ENCODE data around the gene DHX9. TPM values are rescaled to one million over a fixed set of nuclear protein-coding genes. Genes with fewer than 3 reads are reported as not detected.
A peak's percentile ranks its signal among the peaks of the same experiment; 100 is the strongest.
"Not testable (repeated sequence)": the region's sequence is repeated elsewhere in the genome, so short reads cannot be mapped to it uniquely, and the experiment has no call there.

Gene DHX9
- total RNA-seq, 4 donors from 2014 or later, result 29.5 to 84.0 (median 65.8) TPM

DNA sequence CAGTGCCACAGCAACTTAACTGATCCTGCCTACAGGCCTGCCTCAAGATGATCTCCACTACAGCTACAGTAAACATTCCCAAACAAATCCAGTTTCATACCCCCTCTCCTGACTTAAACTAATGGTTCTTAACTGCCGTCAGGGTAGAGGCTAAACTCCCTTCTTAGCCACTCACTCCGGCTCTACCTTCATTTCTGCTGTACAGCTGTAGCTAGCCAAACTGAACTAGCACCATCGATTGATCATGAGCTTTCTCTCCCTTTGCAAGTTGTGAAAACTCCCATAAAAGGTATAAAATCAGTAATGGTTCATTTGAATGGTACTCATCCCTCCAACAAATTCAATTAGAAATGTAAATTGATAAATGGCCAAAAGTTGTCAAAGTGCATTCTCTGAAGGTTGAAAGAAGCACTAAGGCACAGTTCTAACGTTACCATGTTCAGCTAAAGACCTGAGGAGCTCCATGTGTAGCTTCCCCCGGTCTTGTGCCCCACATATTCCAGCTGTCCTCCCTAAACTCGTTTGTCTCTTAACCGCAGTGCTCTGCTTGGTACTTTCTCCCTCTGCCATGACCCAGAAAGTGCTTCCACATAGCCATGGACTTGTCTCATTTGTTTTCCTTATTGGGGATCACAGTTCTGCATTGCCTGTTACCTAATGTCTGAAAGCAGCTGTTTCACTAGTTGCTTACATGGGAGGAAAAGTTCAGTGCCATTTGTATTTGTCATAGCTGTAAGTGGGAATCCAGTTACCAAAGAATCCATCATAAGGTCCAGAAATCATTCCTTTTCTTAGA is 49.8 kb downstream of the DHX9 start:
- DNase-seq, result no peak

GRCh38 chr1:182889997-182890396 is 50.9 kb downstream of the DHX9 start:
- H3K4me1 ChIP-seq, result no peaks in the 10 kb centered on the region
- in situ Hi-C loops (cut with MboI; ENCODE audit: low pct_ligation_motif_present in 1 of 4, low pct_unique_long_range_greater_than_20kb in 1 of 4, low sequenced_read_pairs in 3 of 4), result no loop called here
- no peak overlapping the region for H3K27ac ChIP-seq
- no peaks in the 10 kb centered on the region for H3K27me3 ChIP-seq
- DNase-seq, result no peak
- intact Hi-C loops (cut with DNase I; ENCODE audit: low total_unique reads), result no loop called here
- no peaks in the 10 kb centered on the region for H3K9me3 ChIP-seq
- WGBS, 2 donors (ENCODE audit: low coverage in 1 of 2), result 65 to 71% methylated on average over 5 to 6 of the region's 6 CpGs
- peaks cover 0 to 35% (median 11%) of the 10 kb centered on the region in 4 donors for H3K36me3 ChIP-seq
- TF ChIP-seq EP300 (IDR thresholded peaks at IDR 0.05; ENCODE audit: low read depth) (no peak), CTCF (IDR thresholded peaks at IDR 0.05) (no peak), POLR2A (IDR thresholded peaks at IDR 0.05) (no peak), POLR2AphosphoS5 (IDR thresholded peaks at IDR 0.05) (no peak)
- H3K4me3 ChIP-seq, result no peak overlapping the region

More for the DNA sequence above, 49.8 kb downstream of the DHX9 start:
- Histone ChIP-seq H3K36me3 (peaks cover 0 to 46% (median 18%) of the 10 kb centered on the region in 4 donors), H3K27me3 (no peaks in the 10 kb centered on the region), H3K4me3 (no peak overlapping the region), H3K4me1 (no peaks in the 10 kb centered on the region), H3K27ac (no peak overlapping the region), H3K9me3 (no peaks in the 10 kb centered on the region)
- WGBS, 2 donors (ENCODE audit: low coverage in 1 of 2), result 81 to 85% methylated on average over 4 to 7 of the region's 7 CpGs
- intact Hi-C loops (cut with DNase I; ENCODE audit: low total_unique reads), result no loop called here
- no peak for TF ChIP-seq EP300 (IDR thresholded peaks at IDR 0.05; ENCODE audit: low read depth)
- TF ChIP-seq POLR2AphosphoS5 (IDR thresholded peaks at IDR 0.05), result peak in 1 of 3 donors; percentile 3
- in situ Hi-C loops (cut with MboI; ENCODE audit: low pct_ligation_motif_present in 1 of 4, low pct_unique_long_range_greater_than_20kb in 1 of 4, low sequenced_read_pairs in 3 of 4), result no loop called here

DNA sequence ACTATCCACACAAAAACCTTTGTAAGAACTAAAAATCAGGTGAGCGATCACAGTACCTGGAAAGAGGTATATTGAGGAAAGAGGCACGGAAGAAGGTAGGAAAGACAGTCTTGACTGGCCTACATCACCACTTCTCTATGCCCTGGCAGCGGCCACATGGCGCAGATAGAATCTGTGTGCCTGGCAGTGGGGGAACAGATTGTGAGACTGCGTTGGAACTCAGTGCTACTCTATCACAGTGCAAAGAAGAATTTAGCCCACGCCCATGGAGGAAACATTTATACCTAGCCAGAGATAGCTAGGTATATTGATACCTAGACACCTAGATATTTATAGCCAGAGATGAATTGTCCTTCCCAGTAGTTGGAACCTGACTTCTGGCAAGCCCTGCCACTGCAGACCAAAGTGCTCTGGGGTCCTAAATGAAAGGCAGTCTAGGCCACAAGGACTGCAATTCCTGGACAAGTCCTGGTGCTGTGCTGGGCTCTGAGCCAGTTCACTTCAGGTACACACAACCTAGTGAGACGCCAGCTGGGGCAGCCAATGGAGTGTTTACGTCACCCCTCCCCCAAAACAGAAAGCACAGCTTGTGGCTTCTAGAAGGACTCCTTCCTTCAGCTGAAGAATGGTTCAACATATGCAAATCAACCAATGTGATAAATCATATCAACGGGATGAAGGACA is 51.9 kb downstream of the DHX9 start:
- Histone ChIP-seq H3K27me3 (no peaks in the 10 kb centered on the region), H3K4me3 (no peak overlapping the region), H3K36me3 (peaks cover 0 to 24% (median 6%) of the 10 kb centered on the region in 4 donors), H3K4me1 (no peaks in the 10 kb centered on the region), H3K9me3 (no peaks in the 10 kb centered on the region), H3K27ac (no peak overlapping the region)
- TF ChIP-seq EP300 (IDR thresholded peaks at IDR 0.05; ENCODE audit: low read depth) (no peak), POLR2AphosphoS5 (IDR thresholded peaks at IDR 0.05) (no peak), CTCF (IDR thresholded peaks at IDR 0.05) (no peak), POLR2A (IDR thresholded peaks at IDR 0.05) (no peak)
- 67 to 88% methylated on average over 1 to 9 of the region's 9 CpGs for WGBS, 2 donors (ENCODE audit: low coverage in 1 of 2)
- DNase-seq, result no peak
- intact Hi-C loops (cut with DNase I; ENCODE audit: low total_unique reads) (no loop called here), in situ Hi-C loops (cut with MboI; ENCODE audit: low pct_ligation_motif_present in 1 of 4, low pct_unique_long_range_greater_than_20kb in 1 of 4, low sequenced_read_pairs in 3 of 4) (no loop called here)

- Histone ChIP-seq H3K27me3 (no peaks in the 10 kb centered on the region), H3K4me3 (no peak overlapping the region), H3K36me3 (no peaks in the 10 kb centered on the region), H3K27ac (no peak overlapping the region), H3K9me3 (no peaks in the 10 kb centered on the region), H3K4me1 (no peaks in the 10 kb centered on the region)
- TF ChIP-seq CTCF (IDR thresholded peaks at IDR 0.05), result no peak
- TF ChIP-seq POLR2A (IDR thresholded peaks at IDR 0.05), result no peak
- no peak for TF ChIP-seq POLR2AphosphoS5 (IDR thresholded peaks at IDR 0.05)
- TF ChIP-seq EP300 (IDR thresholded peaks at IDR 0.05; ENCODE audit: low read depth), result no peak
- WGBS, 2 donors (ENCODE audit: low coverage in 1 of 2), result 63 to 78% methylated on average over 2 of the region's 2 CpGs
- in situ Hi-C loops (cut with MboI; ENCODE audit: low pct_ligation_motif_present in 1 of 4, low pct_unique_long_range_greater_than_20kb in 1 of 4, low sequenced_read_pairs in 3 of 4) (no loop called here), intact Hi-C loops (cut with DNase I; ENCODE audit: low total_unique reads) (no loop called here)
- DNase-seq, result no peak
Observed at GRCh38 chr1:182897696-182898095, 58.5 kb downstream of the DHX9 start.

GRCh38 chr1:182901946-182902345 is 62.8 kb downstream of the DHX9 start:
- 82 to 87% methylated on average over 3 to 5 of the region's 5 CpGs for WGBS, 2 donors (ENCODE audit: low coverage in 1 of 2)
- in situ Hi-C loops (cut with MboI; ENCODE audit: low pct_ligation_motif_present in 1 of 4, low pct_unique_long_range_greater_than_20kb in 1 of 4, low sequenced_read_pairs in 3 of 4); H3K36me3 ChIP-seq; H3K9me3 ChIP-seq; H3K4me1 ChIP-seq; H3K27me3 ChIP-seq; H3K27ac ChIP-seq; H3K4me3 ChIP-seq; intact Hi-C loops (cut with DNase I; ENCODE audit: low total_unique reads); DNase-seq: not testable (repeated sequence)
